ENCODE results near the gene KCNN4.

DNA sequence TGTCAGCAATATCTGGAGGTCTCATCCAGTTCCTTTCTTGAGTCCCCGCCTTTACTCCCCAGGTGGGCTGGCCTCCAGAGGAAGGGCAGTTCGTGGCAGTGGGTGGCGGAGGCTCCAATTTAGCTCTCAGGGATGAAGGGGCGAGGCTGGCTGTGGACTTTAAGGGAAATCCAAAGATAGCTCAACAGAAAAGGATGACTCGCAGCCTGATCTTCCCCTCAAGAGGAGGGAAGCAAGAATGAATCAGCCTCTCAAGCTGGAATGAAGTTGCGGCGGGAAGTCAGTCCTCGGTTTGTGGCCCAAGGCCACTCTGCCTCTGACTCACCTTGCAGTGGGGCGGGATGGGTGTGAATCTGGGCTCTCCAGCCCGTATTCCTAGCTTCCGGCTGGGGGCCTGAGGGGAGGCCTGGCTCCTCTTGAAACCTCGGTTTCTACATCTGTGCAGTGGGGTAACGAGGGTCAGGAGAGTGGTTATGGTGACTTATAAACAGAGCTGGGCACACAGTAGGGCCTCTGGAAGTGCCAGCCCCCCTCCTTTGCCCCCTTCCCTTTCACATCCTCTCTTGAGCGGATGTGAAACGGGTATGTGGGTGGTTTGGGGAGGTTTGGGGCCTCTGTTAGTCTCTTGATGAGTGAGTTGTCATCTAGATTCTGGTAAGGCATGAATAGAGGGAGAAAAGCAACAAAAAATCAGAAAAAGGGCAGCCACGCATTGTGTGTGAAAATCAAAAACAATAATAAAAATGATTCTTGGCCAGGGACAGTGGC lies 15.5 kb downstream of the KCNN4 start:
- TF ChIP-seq, protein P1, sequence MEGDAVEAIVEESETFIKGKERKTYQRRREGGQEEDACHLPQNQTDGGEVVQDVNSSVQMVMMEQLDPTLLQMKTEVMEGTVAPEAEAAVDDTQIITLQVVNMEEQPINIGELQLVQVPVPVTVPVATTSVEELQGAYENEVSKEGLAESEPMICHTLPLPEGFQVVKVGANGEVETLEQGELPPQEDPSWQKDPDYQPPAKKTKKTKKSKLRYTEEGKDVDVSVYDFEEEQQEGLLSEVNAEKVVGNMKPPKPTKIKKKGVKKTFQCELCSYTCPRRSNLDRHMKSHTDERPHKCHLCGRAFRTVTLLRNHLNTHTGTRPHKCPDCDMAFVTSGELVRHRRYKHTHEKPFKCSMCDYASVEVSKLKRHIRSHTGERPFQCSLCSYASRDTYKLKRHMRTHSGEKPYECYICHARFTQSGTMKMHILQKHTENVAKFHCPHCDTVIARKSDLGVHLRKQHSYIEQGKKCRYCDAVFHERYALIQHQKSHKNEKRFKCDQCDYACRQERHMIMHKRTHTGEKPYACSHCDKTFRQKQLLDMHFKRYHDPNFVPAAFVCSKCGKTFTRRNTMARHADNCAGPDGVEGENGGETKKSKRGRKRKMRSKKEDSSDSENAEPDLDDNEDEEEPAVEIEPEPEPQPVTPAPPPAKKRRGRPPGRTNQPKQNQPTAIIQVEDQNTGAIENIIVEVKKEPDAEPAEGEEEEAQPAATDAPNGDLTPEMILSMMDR (IDR thresholded peaks at IDR 0.05 in 4 of 5, conservative IDR thresholded peaks at IDR 0.05 in 1 of 5) = no peak
- no peak for TF ChIP-seq POLR2A (IDR thresholded peaks at IDR 0.05)

Measured in gastrocnemius medialis (tissue), 4 donors.